Common myeloid progenitor, CD34-positive (primary cell): ENCODE measurements around the gene SLC40A1.

Experiments used
- CTCF ChIA-PET: fragments of 350-600 bp; sonication (Branson Sonifier 250); formaldehyde crosslinking; loops from one replicate; lab custom pipeline; 2021; ENCODE audit warnings: antibody characterized with exemption; lab: Charles Lee
- POLR2A ChIA-PET: fragments of 350-600 bp; sonication (Branson Sonifier 250); formaldehyde crosslinking; loops from one replicate; lab custom pipeline; 2021; ENCODE audit warnings: antibody characterized with exemption; lab: Charles Lee
- DNase-seq, 3 donors: peaks; one replicate each; pipeline versions ENCODE4 v3.0.0 to v3.0.0-alpha.2; 2013
- H3K27ac ChIP-seq, 2 experiments: 1 replicate in 1 of 2; 2 replicates in 1 of 2; pipeline ENCODE4 v1.7.0; 2013; ENCODE audit warnings: inconsistent platforms in 2 of 2, low read length in 2 of 2, mild to moderate bottlenecking in 2 of 2, low read depth in 1 of 2, moderate library complexity in 1 of 2; ENCODE audit not compliant: severe bottlenecking in 2 of 2, insufficient read depth in 1 of 2, poor library complexity in 1 of 2
- H3K27me3 ChIP-seq, 5 experiments: replicated peaks in 2 of 5; 1 replicate in 3 of 5; 2 replicates in 2 of 5; pipeline versions ENCODE4 v1.6.1 to v1.7.0; 2013; ENCODE audit warnings: low read length in 4 of 5, mild to moderate bottlenecking in 2 of 5, moderate library complexity in 2 of 5, inconsistent platforms in 1 of 5; ENCODE audit not compliant: insufficient read depth in 5 of 5, control insufficient read depth in 4 of 5
- H3K36me3 ChIP-seq, 4 experiments: 1 replicate in 2 of 4; 2 replicates in 2 of 4; pipeline versions ENCODE4 v1.6.1 to v1.7.0; 2013; ENCODE audit warnings: low read length in 3 of 4, control low read depth in 1 of 4, mild to moderate bottlenecking in 1 of 4; ENCODE audit not compliant: control insufficient read depth in 4 of 4, insufficient read depth in 4 of 4
- H3K4me1 ChIP-seq, 4 experiments: 1 replicate in 3 of 4; 2 replicates in 1 of 4; pipeline versions ENCODE4 v1.6.1 to v1.7.1; 2013; ENCODE audit warnings: low read length in 3 of 4, mild to moderate bottlenecking in 3 of 4, control low read depth in 1 of 4, inconsistent platforms in 1 of 4, moderate library complexity in 1 of 4; ENCODE audit not compliant: control insufficient read depth in 4 of 4, insufficient read depth in 4 of 4; ENCODE audit errors: control extremely low read depth in 1 of 4
- H3K4me3 ChIP-seq, 7 experiments: 1 replicate in 4 of 7; 2 replicates in 3 of 7; pipeline versions ENCODE4 v1.5.1 to v1.7.0; 2013; ENCODE audit warnings: mild to moderate bottlenecking in 7 of 7, low read length in 6 of 7, moderate library complexity in 6 of 7, inconsistent platforms in 2 of 7, low read depth in 2 of 7, control low read depth in 1 of 7; ENCODE audit not compliant: insufficient read depth in 4 of 7, control insufficient read depth in 1 of 7; ENCODE audit errors: extremely low read depth in 1 of 7
- H3K9me3 ChIP-seq, 5 experiments: 1 replicate in 4 of 5; 2 replicates in 1 of 5; pipeline versions ENCODE4 v1.6.1 to v1.7.1; 2013; ENCODE audit warnings: low read length in 4 of 5, mild to moderate bottlenecking in 2 of 5, inconsistent platforms in 1 of 5, low read depth in 1 of 5, moderate library complexity in 1 of 5; ENCODE audit not compliant: control insufficient read depth in 4 of 5, insufficient read depth in 2 of 5; ENCODE audit errors: control extremely low read depth in 1 of 5
- WGBS: methylation state at CpG from one replicate; pipeline ENCODE4 v1.1.5; 2013; ENCODE audit not compliant: insufficient coverage; 5-methylcytosine and 5-hydroxymethylcytosine counted together

Gene SLC40A1

GRCh38 chr2:189613077-189613636, 32.6 kb upstream of the SLC40A1 start:
- peaks cover 0 to 50% (median 22%) of the 10 kb centered on the region in 4 experiments for H3K4me1 ChIP-seq
- ChIA-PET POLR2A (interaction anchor here (1.4 kb wide), 1 partner anchor 33 kb away, joined by 8 read pairs; the partner anchor contains the start of gene SLC40A1), CTCF (interaction anchor here (0.9 to 2.1 kb wide), 4 partner anchors 10 to 36 kb away, joined by 3 to 6 read pairs (median 5); partner anchors contain the start of gene SLC40A1)
- 0% methylated on average over 2 of the region's 6 CpGs for WGBS
- peak; percentile 66 to 90 (median 79) for DNase-seq
- H3K9me3 ChIP-seq, result no peaks in the 10 kb centered on the region
- no peaks in the 10 kb centered on the region for H3K36me3 ChIP-seq
- peak overlapping the region in 5 of 7 experiments; percentile 33 to 77 (median 53) for H3K4me3 ChIP-seq
- peak overlapping the region in 1 of 2 experiments; percentile 80 for H3K27ac ChIP-seq
- no peaks in the 10 kb centered on the region for H3K27me3 ChIP-seq

DNA sequence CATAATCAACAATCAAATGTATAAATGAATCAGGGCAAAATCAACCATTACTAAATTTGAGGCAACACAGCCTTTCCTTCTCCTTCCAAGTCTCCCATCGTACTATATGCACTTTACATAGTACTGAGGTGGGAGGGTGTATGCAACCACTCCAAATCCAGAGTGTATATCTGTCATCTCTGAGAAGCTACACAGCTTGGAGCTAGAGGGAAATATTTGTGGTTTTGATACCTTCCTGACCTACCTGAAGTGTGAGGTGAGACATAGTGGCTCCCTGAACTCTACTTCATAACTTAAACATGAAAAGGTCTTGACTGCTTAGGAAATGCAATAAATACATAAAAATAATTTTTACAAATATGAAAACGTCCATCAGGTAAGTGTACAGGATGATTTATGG, 30.1 kb upstream of the SLC40A1 start:
- POLR2A ChIA-PET, result interaction anchor here (0.7 to 1.3 kb wide), 2 partner anchors 29 to 30 kb away, joined by 4 to 12 read pairs; partner anchors contain the start of gene SLC40A1
- Histone ChIP-seq H3K36me3 (no peaks in the 10 kb centered on the region), H3K27ac (no peak overlapping the region), H3K9me3 (no peaks in the 10 kb centered on the region), H3K4me1 (peaks cover 3 to 59% (median 26%) of the 10 kb centered on the region in 4 experiments), H3K4me3 (no peak overlapping the region), H3K27me3 (no peaks in the 10 kb centered on the region)
- no peak for DNase-seq
- CTCF ChIA-PET, result interaction anchor here (0.7 to 1.8 kb wide), 5 partner anchors 10 to 143 kb away, joined by 3 to 6 read pairs (median 3); partner anchors contain the start of gene SLC40A1
- 100% methylated on average over 1 of the region's 2 CpGs for WGBS

- no CpG with 5 or more reads among the region's 1 CpG for WGBS
- no peak for DNase-seq
- Histone ChIP-seq H3K27ac (no peak overlapping the region), H3K4me1 (peaks cover 3 to 59% (median 26%) of the 10 kb centered on the region in 4 experiments), H3K4me3 (no peak overlapping the region), H3K9me3 (no peaks in the 10 kb centered on the region), H3K27me3 (no peaks in the 10 kb centered on the region), H3K36me3 (no peaks in the 10 kb centered on the region)
- ChIA-PET CTCF (interaction anchor here (1.0 to 1.8 kb wide), 5 partner anchors 9 to 29 kb away, joined by 3 to 6 read pairs (median 5); partner anchors contain the start of gene SLC40A1), POLR2A (interaction anchor here (0.6 to 1.3 kb wide), 3 partner anchors 28 to 76 kb away, joined by 3 to 12 read pairs (median 4); partner anchors contain the start of gene SLC40A1)
Observed at GRCh38 chr2:189609853-189610252, 29.3 kb upstream of the SLC40A1 start.

- DNase-seq, result no peak
- ChIA-PET CTCF (interaction anchor here (1.5 to 1.8 kb wide), 6 partner anchors 9 to 29 kb away, joined by 3 to 7 read pairs (median 5); partner anchors contain the start of gene SLC40A1), POLR2A (interaction anchor here (0.6 to 1.3 kb wide), 2 partner anchors 29 to 76 kb away, joined by 3 to 12 read pairs; partner anchors contain the start of gene SLC40A1)
- no peak overlapping the region for H3K4me3 ChIP-seq
- H3K9me3 ChIP-seq, result no peaks in the 10 kb centered on the region
- WGBS, result 78% methylated on average over 3 of the region's 4 CpGs
- H3K27ac ChIP-seq, result no peak overlapping the region
- H3K4me1 ChIP-seq, result peaks cover 3 to 59% (median 26%) of the 10 kb centered on the region in 4 experiments
- no peaks in the 10 kb centered on the region for H3K27me3 ChIP-seq
- no peaks in the 10 kb centered on the region for H3K36me3 ChIP-seq
Observed at GRCh38 chr2:189609423-189609816, 28.8 kb upstream of the SLC40A1 start.

DNA sequence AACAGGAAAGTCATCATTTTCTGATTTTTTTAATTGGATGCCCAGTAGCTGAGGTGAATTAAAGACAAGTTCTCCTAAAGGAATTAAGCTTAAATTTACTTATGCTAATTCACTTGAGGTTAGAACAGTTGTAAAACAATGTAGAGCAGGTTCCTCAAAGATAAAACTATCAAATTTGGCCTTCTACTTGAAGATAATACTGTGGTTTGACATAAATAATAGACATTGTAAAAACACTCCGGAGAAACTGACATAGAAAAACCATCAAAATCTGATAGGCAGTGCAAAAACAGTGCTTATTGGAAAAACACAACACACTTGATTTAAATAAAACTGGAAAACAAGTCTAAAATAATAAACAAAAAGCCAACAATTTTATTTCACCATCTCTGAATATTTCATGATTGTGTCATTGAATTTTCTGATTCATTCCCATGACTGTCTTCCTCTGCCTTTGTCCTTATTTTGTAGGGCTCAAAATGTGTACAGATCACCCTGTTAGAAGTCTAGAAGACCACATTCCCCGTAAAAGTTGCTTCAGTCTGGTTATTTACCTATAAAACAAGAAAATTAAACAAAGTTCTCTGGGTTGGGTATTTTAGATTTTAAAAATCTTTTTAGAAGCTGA, 28.3 kb upstream of the SLC40A1 start:
- peak; percentile 43 to 84 (median 66) for DNase-seq
- ChIA-PET POLR2A (interaction anchor here (0.7 to 1.0 kb wide), 2 partner anchors 28 to 1404 kb away, joined by 3 to 4 read pairs; partner anchors contain the start of gene SLC40A1), CTCF (interaction anchor here (1.5 to 1.9 kb wide), 6 partner anchors 8 to 28 kb away, joined by 4 to 7 read pairs (median 6); partner anchors contain the start of gene SLC40A1)
- Histone ChIP-seq H3K9me3 (no peaks in the 10 kb centered on the region), H3K4me3 (no peak overlapping the region), H3K27ac (peak overlapping the region in 1 of 2 experiments; percentile 41), H3K36me3 (no peaks in the 10 kb centered on the region), H3K4me1 (peaks cover 3 to 56% (median 25%) of the 10 kb centered on the region in 4 experiments), H3K27me3 (no peaks in the 10 kb centered on the region)
- WGBS, result no CpG with 5 or more reads among the region's 2 CpGs

GRCh38 chr2:189608170-189608569, 27.6 kb upstream of the SLC40A1 start:
- ChIA-PET CTCF (interaction anchor here (1.0 to 1.9 kb wide), 7 partner anchors 9 to 29 kb away, joined by 4 to 7 read pairs (median 5); partner anchors contain the start of gene SLC40A1), POLR2A (interaction anchor here (0.7 to 1.0 kb wide), 2 partner anchors 28 to 1404 kb away, joined by 3 to 4 read pairs; partner anchors contain the start of gene SLC40A1)
- H3K27me3 ChIP-seq, result no peaks in the 10 kb centered on the region
- H3K4me1 ChIP-seq, result peaks cover 3 to 49% (median 21%) of the 10 kb centered on the region in 4 experiments
- DNase-seq, result no peak
- no CpG with 5 or more reads among the region's 4 CpGs for WGBS
- no peak overlapping the region for H3K4me3 ChIP-seq
- no peaks in the 10 kb centered on the region for H3K36me3 ChIP-seq
- H3K27ac ChIP-seq, result peak overlapping the region; percentile 29 to 41
- no peaks in the 10 kb centered on the region for H3K9me3 ChIP-seq
